Uterus (tissue), 4 donors: ENCODE measurements around the gene UROS. TPM values are rescaled to one million over a fixed set of nuclear protein-coding genes. Genes with fewer than 3 reads are reported as not detected.

Source experiments
- DNase-seq, 2 donors: peaks; one replicate each; pipeline ENCODE4 v3.0.0-alpha.2; 2019 to 2020
- H3K27ac ChIP-seq, 2 donors: fragments of 200-600 bp; sonication (generic); 1 replicate in 1 of 2; 2 replicates in 1 of 2; pipeline ENCODE4 v1.5.1; 2016 to 2018
- H3K27me3 ChIP-seq, 2 donors: fragments of 200-600 bp; sonication (generic); one replicate each; pipeline ENCODE4 v1.5.1; 2018 to 2019; ENCODE audit warnings: control low read depth in 1 of 2
- H3K36me3 ChIP-seq, 2 donors: fragments of 200-600 bp; sonication (generic); one replicate each; pipeline ENCODE4 v1.5.1; 2019; ENCODE audit warnings: control low read depth in 1 of 2
- H3K4me1 ChIP-seq, 2 donors: fragments of 200-600 bp; sonication (generic); one replicate each; pipeline ENCODE4 v1.5.1; 2018 to 2019; ENCODE audit warnings: control low read depth in 1 of 2
- H3K4me3 ChIP-seq, 2 donors: fragments of 200-600 bp; sonication (generic); 1 replicate in 1 of 2; 2 replicates in 1 of 2; pipeline ENCODE4 v1.5.1; 2018 to 2019; ENCODE audit warnings: mild to moderate bottlenecking in 1 of 2
- H3K9me3 ChIP-seq, 2 donors: fragments of 200-600 bp; sonication (generic); one replicate each; pipeline ENCODE4 v1.5.1; 2019; ENCODE audit warnings: control low read depth in 1 of 2
- POLR2A ChIP-seq, 2 donors: fragments of 450-650 bp; IDR thresholded peaks; one replicate each; pipeline ENCODE4 v1.6.1; 2016; ENCODE audit warnings: antibody characterized with exemption in 2 of 2, mild to moderate bottlenecking in 1 of 2, moderate library complexity in 1 of 2
- intact Hi-C: fragments of 100-400 bp; cut with DNase I; formaldehyde crosslinking; loops from one replicate; pipeline ENCODE4 v1.15.1; 2023; ENCODE audit warnings: low total_unique reads
- total RNA-seq, 4 donors: library from RNA; depleted of rRNA in 3 of 4; stranded (reverse); fragments of >200 nt in 3 of 4; gene quantifications; one replicate each; pipeline versions ENCODE4 v1.1.0 to v1.2.4, GENCODE V29; 2014 to 2023
- TF ChIP-seq, protein P1 (sequence below), 4 experiments: fragments of 200-600 bp in 2 of 4; fragments of 450-650 bp in 2 of 4; sonication (generic) in 2 of 4; IDR thresholded peaks; one replicate each; pipeline ENCODE4 v1.5.1; 2016 to 2019; ENCODE audit warnings: antibody characterized with exemption in 4 of 4, mild to moderate bottlenecking in 2 of 4, moderate library complexity in 1 of 4
- donor health status: DM: yes; HTN: yes; CAD: no.

Gene UROS
- total RNA-seq, 4 donors from 2014 or later: 27.9 to 36.2 (median 28.1) TPM

DNA sequence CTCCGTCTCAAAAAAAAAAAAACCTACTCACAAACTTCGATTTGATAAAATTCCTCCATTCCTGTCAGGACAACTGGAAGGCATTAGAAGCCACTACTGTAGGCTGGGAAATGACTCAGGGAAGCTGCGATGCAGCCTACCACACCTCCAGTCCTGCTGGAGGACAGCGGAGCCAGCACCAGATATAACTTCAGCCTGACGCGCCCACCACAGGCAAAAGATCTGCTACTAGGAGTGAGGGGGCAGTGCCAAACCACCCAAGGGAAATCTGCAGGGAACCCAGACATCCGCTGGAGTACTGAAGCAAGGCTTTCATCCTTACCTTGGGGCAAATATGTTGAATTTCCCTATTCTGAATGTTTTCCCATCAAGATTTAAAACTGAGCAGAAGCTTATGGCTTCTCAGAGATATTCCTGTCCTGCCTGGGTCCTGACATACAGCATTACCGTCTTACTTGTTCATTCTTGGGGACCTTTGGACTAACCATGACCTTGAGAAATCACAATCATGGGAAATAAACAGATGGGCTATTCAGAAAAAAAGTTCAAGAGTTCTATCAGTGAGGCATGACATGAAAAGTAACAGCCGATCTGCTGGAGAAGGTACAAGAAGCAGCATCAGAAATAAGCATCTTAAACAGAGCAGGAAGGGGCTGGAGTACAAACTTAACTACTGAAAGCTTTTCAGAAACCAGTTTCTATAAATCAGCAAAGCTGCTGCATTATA lies 20.7 kb upstream of the UROS start:
- intact Hi-C loops: no loop called here
- H3K27me3 ChIP-seq: no peaks in the 10 kb centered on the region
- no peaks in the 10 kb centered on the region for H3K9me3 ChIP-seq
- peak overlapping the region in 1 of 2 donors; percentile 8 for H3K27ac ChIP-seq
- no peak overlapping the region for H3K4me3 ChIP-seq
- H3K36me3 ChIP-seq: no peaks in the 10 kb centered on the region
- TF ChIP-seq POLR2A (IDR thresholded peaks at IDR 0.05): no peak
- TF ChIP-seq, protein P1, sequence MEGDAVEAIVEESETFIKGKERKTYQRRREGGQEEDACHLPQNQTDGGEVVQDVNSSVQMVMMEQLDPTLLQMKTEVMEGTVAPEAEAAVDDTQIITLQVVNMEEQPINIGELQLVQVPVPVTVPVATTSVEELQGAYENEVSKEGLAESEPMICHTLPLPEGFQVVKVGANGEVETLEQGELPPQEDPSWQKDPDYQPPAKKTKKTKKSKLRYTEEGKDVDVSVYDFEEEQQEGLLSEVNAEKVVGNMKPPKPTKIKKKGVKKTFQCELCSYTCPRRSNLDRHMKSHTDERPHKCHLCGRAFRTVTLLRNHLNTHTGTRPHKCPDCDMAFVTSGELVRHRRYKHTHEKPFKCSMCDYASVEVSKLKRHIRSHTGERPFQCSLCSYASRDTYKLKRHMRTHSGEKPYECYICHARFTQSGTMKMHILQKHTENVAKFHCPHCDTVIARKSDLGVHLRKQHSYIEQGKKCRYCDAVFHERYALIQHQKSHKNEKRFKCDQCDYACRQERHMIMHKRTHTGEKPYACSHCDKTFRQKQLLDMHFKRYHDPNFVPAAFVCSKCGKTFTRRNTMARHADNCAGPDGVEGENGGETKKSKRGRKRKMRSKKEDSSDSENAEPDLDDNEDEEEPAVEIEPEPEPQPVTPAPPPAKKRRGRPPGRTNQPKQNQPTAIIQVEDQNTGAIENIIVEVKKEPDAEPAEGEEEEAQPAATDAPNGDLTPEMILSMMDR (IDR thresholded peaks at IDR 0.05): no peak
- DNase-seq: no peak
- peaks cover 0 to 8% of the 10 kb centered on the region in 2 donors for H3K4me1 ChIP-seq

DNA sequence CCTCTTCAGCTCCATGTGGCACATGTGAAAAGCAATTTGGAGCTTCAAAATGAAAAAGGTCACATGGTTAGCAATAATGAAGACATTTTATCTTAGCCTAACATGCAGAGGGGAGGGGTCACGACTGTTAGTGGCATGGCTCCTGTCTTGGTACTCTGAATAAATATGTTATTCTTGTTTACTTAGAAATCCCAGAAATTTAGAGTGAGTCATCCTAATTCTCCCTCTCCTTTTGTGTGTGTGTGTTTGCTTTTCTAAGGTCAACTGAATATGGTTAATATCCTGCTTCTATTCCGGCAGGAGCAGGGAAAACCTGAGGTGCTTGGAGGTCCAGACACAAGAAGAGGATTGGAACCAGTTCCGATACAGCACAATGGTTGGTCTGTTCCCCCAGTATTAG lies 17.9 kb upstream of the UROS start:
- Histone ChIP-seq H3K9me3 (no peaks in the 10 kb centered on the region), H3K36me3 (no peaks in the 10 kb centered on the region), H3K4me3 (no peak overlapping the region), H3K4me1 (peaks cover 0 to 8% of the 10 kb centered on the region in 2 donors), H3K27ac (no peak overlapping the region), H3K27me3 (no peaks in the 10 kb centered on the region)
- intact Hi-C loops: no loop called here
- DNase-seq: no peak
- TF ChIP-seq, protein P1 (IDR thresholded peaks at IDR 0.05): no peak
- TF ChIP-seq POLR2A (IDR thresholded peaks at IDR 0.05): no peak

DNA sequence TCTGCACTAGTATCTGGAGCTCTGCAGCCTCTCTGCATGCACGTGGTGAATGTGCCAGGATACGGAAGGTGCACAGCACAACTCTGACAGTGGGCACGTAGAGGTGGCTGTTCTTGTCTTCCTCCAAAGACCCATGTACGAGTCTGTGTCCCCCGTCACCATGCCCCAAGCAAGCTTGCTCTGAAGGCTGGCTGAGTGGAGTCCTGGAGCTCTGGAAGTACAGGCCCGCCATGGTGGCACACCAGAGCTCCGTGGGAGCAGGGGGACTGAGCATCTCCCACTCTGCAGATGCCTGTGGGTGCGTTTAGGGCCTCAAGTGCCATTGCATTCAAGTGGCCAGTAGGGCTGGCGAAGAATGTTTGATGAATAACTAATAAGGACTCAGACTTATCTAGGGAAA lies 17.3 kb upstream of the UROS start:
- Histone ChIP-seq H3K4me1 (peaks cover 0 to 8% of the 10 kb centered on the region in 2 donors), H3K4me3 (no peak overlapping the region), H3K36me3 (no peaks in the 10 kb centered on the region), H3K27me3 (no peaks in the 10 kb centered on the region), H3K9me3 (no peaks in the 10 kb centered on the region), H3K27ac (no peak overlapping the region)
- no peak for DNase-seq
- TF ChIP-seq, protein P1 (IDR thresholded peaks at IDR 0.05): no peak
- no peak for TF ChIP-seq POLR2A (IDR thresholded peaks at IDR 0.05)
- intact Hi-C loops: no loop called here

DNA sequence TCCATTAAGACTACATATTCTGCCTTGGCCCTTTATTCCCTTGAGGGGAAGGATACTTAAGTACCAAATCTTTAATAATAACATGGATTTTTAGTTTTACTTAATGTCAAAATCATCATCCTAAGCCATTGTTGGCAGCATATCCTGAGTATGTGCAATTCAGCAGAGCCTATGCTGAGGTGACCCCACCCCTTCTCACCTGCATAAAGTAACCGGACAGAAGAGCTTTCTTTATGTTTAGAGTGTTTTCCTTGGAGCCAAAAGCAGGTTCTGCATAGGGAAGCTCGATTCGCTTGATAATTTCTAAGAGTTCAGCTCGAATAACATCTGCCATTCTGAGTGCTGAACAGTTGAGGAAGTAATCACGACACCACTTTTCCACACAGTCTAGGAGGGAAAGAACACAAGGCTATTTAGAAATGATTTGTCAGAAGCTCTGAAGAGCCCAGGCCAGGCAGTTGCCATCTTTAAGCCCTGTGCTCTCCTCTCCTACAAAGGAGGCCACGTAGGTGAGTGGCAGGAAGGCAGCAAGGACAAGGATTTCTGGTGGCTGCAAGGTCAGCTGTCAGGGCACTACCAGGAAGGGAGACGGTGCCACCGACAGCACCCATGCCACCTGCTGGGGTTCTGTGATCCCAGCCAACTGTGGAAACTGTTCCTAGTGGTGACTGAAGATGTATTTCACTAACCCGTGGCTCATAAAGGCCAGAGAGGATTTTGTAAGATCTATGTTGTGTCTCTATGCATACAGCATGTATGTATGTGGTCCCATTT lies 15.9 kb upstream of the UROS start:
- Histone ChIP-seq H3K36me3 (no peaks in the 10 kb centered on the region), H3K27me3 (no peaks in the 10 kb centered on the region), H3K4me3 (no peak overlapping the region), H3K9me3 (no peaks in the 10 kb centered on the region), H3K27ac (no peak overlapping the region), H3K4me1 (peaks cover 0 to 1% of the 10 kb centered on the region in 2 donors)
- intact Hi-C loops: no loop called here
- TF ChIP-seq POLR2A (IDR thresholded peaks at IDR 0.05): no peak
- TF ChIP-seq, protein P1 (IDR thresholded peaks at IDR 0.05): no peak
- no peak for DNase-seq

DNA sequence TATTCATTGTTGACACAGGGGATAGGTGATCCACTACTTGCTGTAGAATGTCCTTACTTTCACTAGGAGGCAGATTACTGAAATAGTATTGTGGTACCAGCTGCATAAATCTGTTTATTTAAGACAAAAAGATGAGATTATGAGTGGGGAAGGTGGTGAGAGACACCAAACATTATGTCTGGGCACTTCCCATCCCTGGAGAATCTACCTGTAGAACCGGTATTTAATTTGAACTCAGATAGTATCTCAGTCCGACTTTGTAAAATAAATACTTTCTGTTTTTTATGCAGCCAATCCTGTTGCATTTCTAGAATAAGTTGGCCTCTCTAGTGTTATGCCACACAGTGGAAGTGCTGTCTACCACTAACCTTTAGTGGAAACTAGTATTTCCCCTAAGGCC lies 13.7 kb upstream of the UROS start:
- intact Hi-C loops: no loop called here
- Histone ChIP-seq H3K27ac (no peak overlapping the region), H3K27me3 (no peaks in the 10 kb centered on the region), H3K9me3 (no peaks in the 10 kb centered on the region), H3K4me3 (no peak overlapping the region), H3K36me3 (no peaks in the 10 kb centered on the region), H3K4me1 (no peaks in the 10 kb centered on the region)
- DNase-seq: no peak
- TF ChIP-seq, protein P1 (IDR thresholded peaks at IDR 0.05): no peak
- no peak for TF ChIP-seq POLR2A (IDR thresholded peaks at IDR 0.05)
